Mesodermal cell (in vitro differentiated cells): ENCODE data around the gene SPATA6.

Experiments used
- H3K27ac ChIP-seq: 2 replicates; pipeline ENCODE4 v1.7.0; 2013; ENCODE audit warnings: mild to moderate bottlenecking, low read depth, low read length, moderate library complexity; ENCODE audit not compliant: severe bottlenecking
- H3K36me3 ChIP-seq: 2 replicates; pipeline ENCODE4 v1.7.1; 2013; ENCODE audit warnings: mild to moderate bottlenecking, low read length, moderate library complexity; ENCODE audit not compliant: control insufficient read depth, insufficient read depth
- H3K4me1 ChIP-seq: one replicate; pipeline ENCODE4 v1.7.1; 2013; ENCODE audit warnings: mild to moderate bottlenecking, low read length; ENCODE audit not compliant: insufficient read depth, control insufficient read depth, poor library complexity, severe bottlenecking
- H3K4me3 ChIP-seq: 2 replicates; pipeline ENCODE4 v1.7.0; 2013; ENCODE audit warnings: low read length, control low read depth, mild to moderate bottlenecking; ENCODE audit not compliant: insufficient read depth, poor library complexity, severe bottlenecking; ENCODE audit errors: extremely low read depth
- H3K9me3 ChIP-seq: 2 replicates; pipeline ENCODE4 v1.7.1; 2013; ENCODE audit warnings: mild to moderate bottlenecking, low read length, moderate library complexity; ENCODE audit not compliant: control insufficient read depth
- WGBS, 2 experiments: methylation state at CpG; one replicate each; pipeline ENCODE4 v1.1.5; 2013; ENCODE audit warnings: missing lambda C conversion rate in 2 of 2; ENCODE audit not compliant: insufficient coverage in 2 of 2; 5-methylcytosine and 5-hydroxymethylcytosine counted together

SPATA6 gene

GRCh38 chr1:48415050-48415449, 57.0 kb downstream of the SPATA6 start:
- H3K9me3 ChIP-seq = no peaks in the 10 kb centered on the region
- H3K27ac ChIP-seq = no peak overlapping the region
- 85 to 100% methylated on average over 1 to 2 of the region's 4 CpGs for WGBS, 2 experiments
- H3K4me3 ChIP-seq = no peak overlapping the region
- H3K36me3 ChIP-seq = no peaks in the 10 kb centered on the region
- no peaks in the 10 kb centered on the region for H3K4me1 ChIP-seq

- Histone ChIP-seq H3K4me1 (no peaks in the 10 kb centered on the region), H3K9me3 (no peaks in the 10 kb centered on the region), H3K27ac (no peak overlapping the region), H3K4me3 (no peak overlapping the region), H3K36me3 (no peaks in the 10 kb centered on the region)
- 86% methylated on average over 1 of the region's 2 CpGs; no CpG with 5 or more reads in 1 of the 2 experiments for WGBS, 2 experiments
Measured at GRCh38 chr1:48414264-48414663, 57.7 kb downstream of the SPATA6 start.

DNA sequence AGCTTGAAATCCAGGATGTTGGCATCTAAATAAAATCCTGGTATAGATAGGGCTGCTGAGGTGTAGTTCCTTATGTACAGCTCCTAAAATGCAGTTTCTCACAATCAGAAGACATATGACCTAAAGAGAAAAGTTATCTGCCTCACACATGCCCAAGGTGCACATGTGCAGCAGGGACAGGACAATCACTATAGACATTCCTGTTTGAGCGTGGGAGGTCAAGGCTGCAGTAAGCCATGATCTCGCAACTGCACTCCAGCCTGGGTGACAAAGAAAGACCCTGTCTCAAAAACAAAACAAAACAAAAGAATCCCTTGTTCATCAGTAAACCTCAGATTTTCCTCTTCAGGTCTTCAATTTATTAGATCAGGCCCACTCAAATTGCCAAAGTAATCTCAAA, 66.1 kb downstream of the SPATA6 start:
- Histone ChIP-seq H3K9me3 (no peaks in the 10 kb centered on the region), H3K36me3 (no peaks in the 10 kb centered on the region), H3K27ac (no peak overlapping the region), H3K4me1 (no peaks in the 10 kb centered on the region), H3K4me3 (no peak overlapping the region)
- 83 to 91% methylated on average over 2 of the region's 2 CpGs for WGBS, 2 experiments

GRCh38 chr1:48405400-48405799, 66.6 kb downstream of the SPATA6 start:
- Histone ChIP-seq H3K36me3 (no peaks in the 10 kb centered on the region), H3K4me1 (no peaks in the 10 kb centered on the region), H3K9me3 (no peaks in the 10 kb centered on the region), H3K4me3 (no peak overlapping the region), H3K27ac (no peak overlapping the region)
- WGBS, 2 experiments = 78 to 100% methylated on average over 1 of the region's 1 CpG

GRCh38 chr1:48402599-48402998, 69.4 kb downstream of the SPATA6 start:
- 80 to 83% methylated on average over 1 to 2 of the region's 2 CpGs for WGBS, 2 experiments
- H3K4me3 ChIP-seq = no peak overlapping the region

GRCh38 chr1:48396208-48396607, 75.8 kb downstream of the SPATA6 start:
- Histone ChIP-seq H3K27ac (no peak overlapping the region), H3K4me1 (no peaks in the 10 kb centered on the region), H3K9me3 (no peaks in the 10 kb centered on the region), H3K36me3 (no peaks in the 10 kb centered on the region), H3K4me3 (no peak overlapping the region)
- no CpG with 5 or more reads among the region's 2 CpGs for WGBS, 2 experiments

More at GRCh38 chr1:48402599-48402998, 69.4 kb downstream of the SPATA6 start:
- Histone ChIP-seq H3K27ac (no peak overlapping the region), H3K36me3 (no peaks in the 10 kb centered on the region), H3K4me1 (no peaks in the 10 kb centered on the region), H3K9me3 (no peaks in the 10 kb centered on the region)

DNA sequence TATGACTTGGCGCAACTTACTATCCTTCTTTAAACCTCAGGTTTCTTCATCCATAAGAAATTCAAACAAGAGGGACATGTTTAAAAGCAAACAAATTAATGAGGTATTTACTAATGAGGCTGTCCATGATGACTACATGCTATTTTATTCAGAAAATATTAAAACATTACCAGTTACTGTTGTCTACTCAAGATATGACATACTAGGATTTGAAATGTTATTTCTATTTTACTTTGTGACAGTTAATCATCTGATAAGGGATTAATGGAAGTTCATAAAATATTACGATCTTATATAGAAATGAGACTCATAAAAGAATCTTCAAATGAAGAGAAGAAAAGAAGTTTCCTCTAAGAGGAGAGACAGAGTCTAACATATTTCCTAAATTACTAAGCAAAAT, 80.1 kb downstream of the SPATA6 start:
- H3K4me1 ChIP-seq = no peaks in the 10 kb centered on the region
- no peaks in the 10 kb centered on the region for H3K9me3 ChIP-seq
- H3K36me3 ChIP-seq = no peaks in the 10 kb centered on the region
- H3K4me3 ChIP-seq = no peak overlapping the region
- WGBS, 2 experiments = no CpG with 5 or more reads among the region's 2 CpGs
- H3K27ac ChIP-seq = no peak overlapping the region

- Histone ChIP-seq H3K36me3 (no peaks in the 10 kb centered on the region), H3K27ac (no peak overlapping the region), H3K9me3 (no peaks in the 10 kb centered on the region), H3K4me3 (no peak overlapping the region), H3K4me1 (no peaks in the 10 kb centered on the region)
- WGBS, 2 experiments = 86 to 93% methylated on average over 3 of the region's 3 CpGs
Measured at GRCh38 chr1:48387409-48387808, 84.6 kb downstream of the SPATA6 start.

DNA sequence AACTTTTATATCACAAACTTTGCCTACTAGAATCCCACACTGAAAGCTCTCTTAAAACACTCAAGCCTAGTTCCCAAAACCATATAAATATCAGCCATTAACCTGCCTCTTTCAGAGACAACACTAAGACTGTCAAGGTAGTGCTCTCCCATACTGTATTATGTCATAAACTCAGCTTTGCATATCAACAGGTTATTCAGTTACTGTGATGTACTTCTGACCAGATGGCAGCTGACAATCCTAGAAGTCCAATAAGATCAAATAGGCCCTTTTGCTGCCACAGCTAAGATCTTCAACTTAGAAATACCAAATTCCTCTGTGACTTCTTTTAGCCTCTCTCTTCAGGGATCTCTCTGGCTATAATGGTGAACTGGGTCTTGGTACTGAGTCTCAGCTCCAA, 97.2 kb downstream of the SPATA6 start:
- Histone ChIP-seq H3K4me3 (no peak overlapping the region), H3K36me3 (no peaks in the 10 kb centered on the region), H3K9me3 (peaks cover 10% of the 10 kb centered on the region), H3K4me1 (no peaks in the 10 kb centered on the region), H3K27ac (no peak overlapping the region)

- Histone ChIP-seq H3K4me1 (no peaks in the 10 kb centered on the region), H3K4me3 (no peak overlapping the region), H3K36me3 (no peaks in the 10 kb centered on the region), H3K27ac (no peak overlapping the region), H3K9me3 (peaks cover 12% of the 10 kb centered on the region)
- WGBS, 2 experiments = 86 to 100% methylated on average over 1 to 2 of the region's 2 CpGs
Measured at GRCh38 chr1:48371598-48371997, 100.4 kb downstream of the SPATA6 start.

GRCh38 chr1:48362901-48363300, 109.1 kb downstream of the SPATA6 start:
- WGBS, 2 experiments = 95 to 100% methylated on average over 2 of the region's 7 CpGs
- H3K36me3 ChIP-seq = no peaks in the 10 kb centered on the region

DNA sequence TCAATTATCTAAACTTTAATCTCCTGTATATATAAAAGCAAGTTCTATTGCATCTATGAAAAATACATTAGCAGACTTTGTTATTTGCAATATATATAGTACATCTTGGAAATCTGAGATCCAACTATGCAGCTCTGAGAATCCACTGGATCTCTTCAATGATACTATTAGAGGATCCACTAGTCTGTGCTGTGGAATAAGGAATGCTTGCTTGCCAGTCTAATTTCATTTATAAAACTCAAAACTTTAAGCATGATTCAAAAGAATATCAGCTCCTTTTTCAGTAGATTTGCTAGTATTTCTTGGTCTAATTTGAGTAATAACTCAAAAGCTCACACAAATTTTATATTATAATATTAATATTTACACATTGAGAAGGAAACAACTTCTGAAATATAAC, 115.1 kb downstream of the SPATA6 start:
- Histone ChIP-seq H3K4me1 (no peaks in the 10 kb centered on the region), H3K36me3 (no peaks in the 10 kb centered on the region), H3K27ac (no peak overlapping the region), H3K4me3 (no peak overlapping the region), H3K9me3 (no peaks in the 10 kb centered on the region)

More at GRCh38 chr1:48362901-48363300, 109.1 kb downstream of the SPATA6 start:
- no peak overlapping the region for H3K4me3 ChIP-seq
- no peaks in the 10 kb centered on the region for H3K9me3 ChIP-seq
- H3K4me1 ChIP-seq = no peaks in the 10 kb centered on the region
- no peak overlapping the region for H3K27ac ChIP-seq
